GM10248 (cell line): ENCODE results near the gene ZSWIM6.

ENCODE experiments used
- CTCF ChIA-PET: fragments of 300-600 bp; sonication (Branson Sonifier 250); formaldehyde crosslinking; extraction: SDS; loops from one replicate; lab custom pipeline; 2021; ENCODE audit warnings: antibody characterized with exemption; lab: Yijun Ruan, JAX
- POLR2A ChIA-PET: fragments of 350-650 bp; sonication (Branson Sonifier 250); formaldehyde crosslinking; extraction: SDS; loops from one replicate; lab custom pipeline; 2020; ENCODE audit warnings: antibody characterized with exemption; lab: Yijun Ruan, JAX
- DNase-seq: peaks from one replicate; pipeline ENCODE4 v3.0.0; 2012; ENCODE audit errors: extremely low spot score
- CTCF ChIP-seq: IDR thresholded peaks from 2 replicates; pipeline ENCODE4 v1.5.1; 2012; ENCODE audit warnings: mild to moderate bottlenecking, low read depth; ENCODE audit errors: extremely low read depth, missing control alignments, control extremely low read depth

The ZSWIM6 gene

DNA sequence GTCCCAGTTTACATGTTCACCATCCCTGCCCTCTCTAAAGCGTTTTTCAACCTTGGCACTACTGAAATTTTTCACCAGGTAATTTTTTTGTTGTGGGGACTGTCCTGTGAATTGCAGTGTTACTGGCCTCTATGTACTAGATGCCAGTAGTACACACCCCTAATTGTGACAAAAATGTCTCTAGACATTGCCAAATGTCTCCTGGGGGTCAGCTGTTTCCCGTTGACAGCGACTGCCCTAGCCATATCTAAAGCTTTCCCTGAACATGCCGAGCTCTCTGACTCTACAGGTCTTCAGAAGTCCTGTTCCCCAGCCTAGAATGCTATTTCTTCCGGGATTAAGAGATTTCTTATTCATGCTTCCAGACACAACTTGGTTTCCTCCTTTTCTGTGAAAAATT lies 235.3 kb downstream of the ZSWIM6 start:
- TF ChIP-seq CTCF: no peak
- POLR2A ChIA-PET: no interaction called here
- CTCF ChIA-PET: no interaction called here
- no peak for DNase-seq

DNA sequence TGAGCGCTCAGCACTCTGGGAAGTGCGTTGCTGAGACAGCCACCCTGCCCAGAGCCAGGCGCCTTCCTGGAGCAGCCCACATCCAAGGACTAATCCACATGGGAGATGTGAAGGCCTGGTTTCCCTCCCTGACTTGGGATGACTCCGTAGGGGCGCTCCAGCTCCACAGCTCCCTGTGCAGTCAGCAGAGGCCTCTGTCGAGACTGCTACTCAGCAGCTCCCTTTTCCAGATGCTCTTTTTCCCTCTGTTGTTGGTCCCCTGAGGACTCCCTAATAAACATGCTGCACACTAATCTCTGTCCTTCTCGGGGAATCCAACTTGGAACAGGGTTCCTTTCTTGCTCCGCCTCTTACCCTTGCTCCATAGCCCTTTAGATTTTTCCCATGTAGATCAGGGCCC lies 237.3 kb downstream of the ZSWIM6 start:
- no peak for TF ChIP-seq CTCF
- ChIA-PET POLR2A (no interaction called here), CTCF (interaction anchor here (1.0 kb wide), 1 partner anchor 15 kb away, joined by 3 read pairs; no protein-coding TSS in a partner anchor)
- DNase-seq: no peak

DNA sequence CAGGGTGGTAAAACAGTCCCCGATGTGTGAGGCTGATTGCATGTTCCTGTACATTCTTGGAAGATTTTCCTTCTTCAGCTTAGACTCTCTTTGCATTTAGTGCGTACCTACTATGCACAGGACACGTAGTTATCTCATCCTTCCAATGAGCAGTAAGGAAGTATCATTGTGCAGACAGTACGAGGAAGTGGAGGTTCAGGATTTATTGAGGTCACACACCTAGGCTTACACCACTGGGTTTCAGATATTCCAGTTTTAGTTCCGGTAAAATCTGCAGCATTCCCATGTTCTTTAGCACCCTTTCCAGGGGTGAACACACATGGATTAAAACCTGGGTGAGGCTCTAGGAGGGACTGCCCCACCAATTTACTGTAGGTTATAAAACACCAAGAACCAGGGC lies 238.7 kb downstream of the ZSWIM6 start:
- no peak for TF ChIP-seq CTCF
- CTCF ChIA-PET: no interaction called here
- POLR2A ChIA-PET: no interaction called here

DNA sequence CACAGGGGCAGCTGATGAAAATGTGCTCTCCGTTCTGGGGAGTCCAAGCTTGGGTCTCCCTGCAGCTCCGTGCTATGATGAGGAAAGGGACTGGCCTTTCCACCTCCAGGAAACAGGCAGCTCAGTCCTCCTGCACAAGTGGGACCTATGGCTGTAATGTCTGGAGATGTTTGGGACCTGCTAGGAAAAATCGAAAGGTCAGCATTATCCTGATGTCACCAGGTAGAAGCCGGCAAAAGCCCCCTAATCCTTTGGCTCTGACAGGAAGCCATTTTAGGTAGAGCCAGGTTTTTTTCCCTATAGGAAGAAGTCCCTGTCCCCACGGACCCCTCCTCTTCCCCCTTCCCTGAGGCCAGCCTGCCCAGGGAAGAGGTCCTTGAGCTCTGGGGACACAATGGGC lies 240.9 kb downstream of the ZSWIM6 start:
- no peak for TF ChIP-seq CTCF
- POLR2A ChIA-PET: no interaction called here
- CTCF ChIA-PET: interaction anchor here (1.1 to 1.7 kb wide), 2 partner anchors 14 to 23 kb away, joined by 3 to 4 read pairs; no protein-coding TSS in a partner anchor
- DNase-seq: no peak

More for the DNA sequence above, 238.7 kb downstream of the ZSWIM6 start:
- DNase-seq: no peak

- ChIA-PET CTCF (interaction anchor here (1.2 kb wide), 1 partner anchor 49 kb away, joined by 3 read pairs; no protein-coding TSS in a partner anchor), POLR2A (no interaction called here)
- no peak for DNase-seq
- no peak for TF ChIP-seq CTCF
Measured at GRCh38 chr5:61575103-61575502, 243.0 kb downstream of the ZSWIM6 start.

DNA sequence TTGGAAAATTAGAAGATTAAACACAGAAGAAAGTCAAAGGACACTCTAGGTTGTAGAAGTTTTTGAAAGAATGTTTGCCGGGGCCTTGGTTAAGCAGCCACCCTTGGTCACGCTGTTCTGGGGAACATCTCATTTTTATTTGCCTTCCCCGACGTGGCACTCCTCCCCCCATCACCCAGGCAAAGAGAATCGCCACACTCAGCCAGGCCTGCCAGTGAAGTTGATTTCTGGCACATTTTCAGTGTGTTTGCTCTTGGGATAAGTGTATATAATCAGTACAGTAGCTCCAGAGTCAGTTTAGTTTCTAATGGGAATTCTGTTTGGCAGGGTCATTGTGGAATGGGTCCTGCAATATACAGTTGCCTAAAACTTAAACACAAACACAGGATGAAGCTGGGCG lies 243.5 kb downstream of the ZSWIM6 start:
- TF ChIP-seq CTCF: no peak
- DNase-seq: no peak
- CTCF ChIA-PET: interaction anchor here (1.2 kb wide), 1 partner anchor 48 kb away, joined by 3 read pairs; no protein-coding TSS in a partner anchor
- POLR2A ChIA-PET: no interaction called here
